Pancreas (tissue), 10 donors: ENCODE data around the gene MBD4. TPM values are rescaled to one million over a fixed set of nuclear protein-coding genes. Genes with fewer than 3 reads are reported as not detected.

Experiments
- ATAC-seq, 4 donors: fragments of 200-7000 bp; cut with Tn5 transposase; one replicate each; pipeline versions ENCODE4 v1.8.0 to v1.9.1; 2020; ENCODE audit warnings: mild to moderate bottlenecking in 4 of 4, moderate library complexity in 4 of 4
- DNase-seq, 6 donors: peaks; one replicate each; pipeline ENCODE4 v3.0.0-alpha.2; 2020
- FAIRE-seq: peaks from 2 replicates; lab custom pipeline; 2012; peaks lifted over from hg19 to GRCh38; lab: Jason Lieb, UNC
- H3K27ac ChIP-seq, 4 donors: fragments of 200-600 bp; sonication (generic); 1 replicate in 3 of 4; 2 replicates in 1 of 4; pipeline versions ENCODE4 v1.5.0 to v1.8.0; 2020
- H3K27me3 ChIP-seq, 4 donors: fragments of 200-600 bp; one replicate each; pipeline ENCODE4 v1.8.0; 2021
- H3K36me3 ChIP-seq, 3 donors: fragments of 200-600 bp; sonication (generic) in 1 of 3; one replicate each; pipeline versions ENCODE4 v1.5.0 to v1.8.0; 2020 to 2021
- H3K4me1 ChIP-seq, 3 donors: fragments of 200-600 bp; one replicate each; pipeline ENCODE4 v1.8.0; 2021
- H3K4me3 ChIP-seq, 4 donors: fragments of 200-600 bp; sonication (generic) in 2 of 4; one replicate each; pipeline versions ENCODE4 v1.5.0 to v1.8.0; 2020 to 2021
- H3K9me3 ChIP-seq, 4 donors: fragments of 200-600 bp; one replicate each; pipeline ENCODE4 v1.8.0; 2021
- WGBS, 2 donors: extraction: QIAGEN DNeasy Blood & Tissue Kit; methylation state at CpG; one replicate each; pipeline ENCODE4 v1.1.7; 2013; 5-methylcytosine and 5-hydroxymethylcytosine counted together
- intact Hi-C, 3 donors: fragments of 100-400 bp; cut with DNase I; formaldehyde crosslinking; loops; one replicate each; pipeline versions ENCODE4 v1.11.1 to v1.14.2; 2022
- polyA plus RNA-seq, 2 donors: library from polyadenylated mRNA; stranded (reverse); fragments of 200-250 nt; gene quantifications; one replicate each; pipeline ENCODE4 v1.2.3, GENCODE V29; 2013
- total RNA-seq, 6 donors: library from RNA; stranded (reverse); fragmentation: NEBNext Ultra II Directional in 4 of 6; extraction: Animal tissue kit (Norgen Biotek cat#: 25700) in 4 of 6; gene quantifications; one replicate each; pipeline versions ENCODE4 v1.2.1 to v1.2.4, GENCODE V29; 2021 to 2023
- TF ChIP-seq, protein P1 (sequence below), 4 donors: fragments of 200-600 bp; sonication (generic) in 3 of 4; IDR thresholded peaks; one replicate each; pipeline versions ENCODE4 v1.5.0 to v1.8.0; 2021; ENCODE audit warnings: antibody characterized with exemption in 4 of 4
- donor health status: healthy with polysubstance abuse.
- donor health status: DM: no; HTN: no; CAD: no; lungs with moderate emphysema.
- donor health status: DM: no; HTN: no; CAD: no.
- donor health status: control.
- donor health status: control.
- donor health status: Bipolar disorder and iron deficiency.
- donor health status: DM: yes; HTN: yes; CAD: no.
- donor health status: DM: no; HTN: no; CAD: no.
- donor health status: DM: no; HTN: no; CAD: no.
- donor health status: DM: yes; HTN: yes; CAD: no.

The MBD4 gene
- total and polyA plus RNA-seq, 8 donors = 8.4 to 19.7 (median 15.0) TPM

DNA sequence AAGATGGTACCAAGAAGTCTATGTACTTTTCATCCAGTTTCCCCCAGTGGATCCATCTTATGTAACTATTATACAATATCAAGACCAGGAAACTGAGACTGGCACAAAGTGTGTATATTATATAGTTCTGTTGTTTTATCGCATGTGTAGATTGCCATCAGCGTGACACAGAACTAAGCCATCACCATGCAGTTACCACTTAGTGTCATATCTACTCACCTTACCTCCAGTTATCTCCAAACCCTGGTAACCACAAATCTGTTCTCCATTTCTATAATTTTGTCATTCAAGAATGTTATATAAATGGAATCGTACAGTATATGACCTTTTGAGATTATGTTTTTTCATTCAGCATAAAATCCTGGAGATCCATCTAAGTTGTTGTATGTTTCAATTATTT, 23.3 kb upstream of the MBD4 start:
- DNase-seq (no peak), FAIRE-seq (no peak), ATAC-seq (no peak)
- H3K4me3 ChIP-seq = no peak overlapping the region
- WGBS, 2 donors = 93% methylated on average over 3 of the region's 3 CpGs
- H3K36me3 ChIP-seq = peaks cover 0 to 4% (median 0%) of the 10 kb centered on the region in 3 donors
- H3K4me1 ChIP-seq = no peaks in the 10 kb centered on the region
- H3K27me3 ChIP-seq = no peaks in the 10 kb centered on the region
- H3K9me3 ChIP-seq = no peaks in the 10 kb centered on the region
- intact Hi-C loops = no loop called here
- TF ChIP-seq, protein P1, sequence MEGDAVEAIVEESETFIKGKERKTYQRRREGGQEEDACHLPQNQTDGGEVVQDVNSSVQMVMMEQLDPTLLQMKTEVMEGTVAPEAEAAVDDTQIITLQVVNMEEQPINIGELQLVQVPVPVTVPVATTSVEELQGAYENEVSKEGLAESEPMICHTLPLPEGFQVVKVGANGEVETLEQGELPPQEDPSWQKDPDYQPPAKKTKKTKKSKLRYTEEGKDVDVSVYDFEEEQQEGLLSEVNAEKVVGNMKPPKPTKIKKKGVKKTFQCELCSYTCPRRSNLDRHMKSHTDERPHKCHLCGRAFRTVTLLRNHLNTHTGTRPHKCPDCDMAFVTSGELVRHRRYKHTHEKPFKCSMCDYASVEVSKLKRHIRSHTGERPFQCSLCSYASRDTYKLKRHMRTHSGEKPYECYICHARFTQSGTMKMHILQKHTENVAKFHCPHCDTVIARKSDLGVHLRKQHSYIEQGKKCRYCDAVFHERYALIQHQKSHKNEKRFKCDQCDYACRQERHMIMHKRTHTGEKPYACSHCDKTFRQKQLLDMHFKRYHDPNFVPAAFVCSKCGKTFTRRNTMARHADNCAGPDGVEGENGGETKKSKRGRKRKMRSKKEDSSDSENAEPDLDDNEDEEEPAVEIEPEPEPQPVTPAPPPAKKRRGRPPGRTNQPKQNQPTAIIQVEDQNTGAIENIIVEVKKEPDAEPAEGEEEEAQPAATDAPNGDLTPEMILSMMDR (IDR thresholded peaks at IDR 0.05) = no peak
- no peak overlapping the region for H3K27ac ChIP-seq

DNA sequence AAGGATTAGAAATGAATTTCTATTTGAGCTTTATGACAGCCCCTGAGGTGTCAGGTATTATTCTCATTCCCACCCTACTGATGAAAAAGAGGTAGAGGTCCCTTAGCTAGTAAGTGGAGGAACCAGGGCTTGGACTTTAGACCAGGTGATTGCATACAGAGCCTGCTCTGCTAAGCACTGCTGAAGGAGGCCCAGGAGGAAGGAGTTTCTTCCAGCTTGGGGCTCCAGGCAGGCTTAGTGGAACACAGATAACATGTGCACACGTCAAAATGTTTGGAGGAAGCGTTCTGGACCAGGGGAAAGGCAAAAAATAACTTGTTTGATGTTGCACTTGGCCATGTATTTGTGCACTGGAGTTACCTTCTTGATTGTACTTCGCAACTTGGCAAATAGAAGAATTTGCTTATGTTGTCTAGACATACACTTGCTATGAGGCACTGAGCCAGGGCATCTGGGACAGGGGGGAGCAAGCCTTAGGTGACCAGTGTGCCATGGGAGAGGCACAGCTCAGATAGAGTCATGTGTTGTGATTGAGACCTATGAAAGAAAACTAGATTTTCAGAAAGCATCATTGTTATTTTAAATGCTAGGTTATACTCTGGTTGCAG, 22.7 kb upstream of the MBD4 start:
- intact Hi-C loops = no loop called here
- H3K27ac ChIP-seq = no peak overlapping the region
- FAIRE-seq = no peak
- ATAC-seq = peak in 1 of 4 donors; percentile 44
- WGBS, 2 donors = 54 to 59% methylated on average over 3 of the region's 3 CpGs
- no peaks in the 10 kb centered on the region for H3K4me1 ChIP-seq
- H3K9me3 ChIP-seq = no peaks in the 10 kb centered on the region
- TF ChIP-seq, protein P1 (IDR thresholded peaks at IDR 0.05) = no peak
- H3K36me3 ChIP-seq = peaks cover 0 to 4% (median 0%) of the 10 kb centered on the region in 3 donors
- H3K4me3 ChIP-seq = no peak overlapping the region
- H3K27me3 ChIP-seq = no peaks in the 10 kb centered on the region
- no peak for DNase-seq

DNA sequence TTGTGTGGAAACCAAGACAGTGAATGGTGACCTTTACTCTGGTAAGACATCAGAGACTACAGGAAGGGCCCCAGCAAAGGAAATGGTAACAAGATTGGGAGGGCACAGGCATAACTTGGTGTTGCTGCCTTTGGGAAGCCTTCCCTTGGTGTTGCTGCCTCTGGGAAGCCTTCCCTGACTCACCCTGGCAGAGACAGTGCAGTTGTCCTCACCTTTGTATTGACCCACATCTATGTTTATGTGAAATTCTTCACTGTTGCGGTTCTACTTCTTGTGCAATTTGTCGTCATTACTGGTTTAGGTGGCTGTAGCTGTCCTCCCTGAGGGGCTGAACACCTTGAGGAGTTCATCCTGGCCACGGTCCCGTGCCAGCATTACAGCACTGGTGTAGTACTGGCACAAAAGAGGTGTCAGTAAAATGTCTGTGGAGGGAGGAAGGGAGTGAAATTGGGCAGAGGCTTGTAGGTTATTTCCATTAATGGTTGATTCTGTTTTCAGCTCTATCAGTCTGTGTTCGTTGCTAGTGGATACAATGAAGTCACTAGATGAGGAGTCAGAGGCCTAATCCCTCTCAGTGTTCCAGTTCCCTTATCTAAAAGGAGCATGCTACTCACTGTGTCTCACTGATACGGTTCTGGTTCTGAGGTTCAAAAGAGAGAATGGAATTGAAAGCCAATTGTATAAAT, 21.9 kb upstream of the MBD4 start:
- no peak for DNase-seq
- TF ChIP-seq, protein P1 (IDR thresholded peaks at IDR 0.05) = no peak
- Histone ChIP-seq H3K36me3 (peaks cover 0 to 4% (median 0%) of the 10 kb centered on the region in 3 donors), H3K27ac (no peak overlapping the region), H3K27me3 (no peaks in the 10 kb centered on the region), H3K4me3 (no peak overlapping the region), H3K4me1 (no peaks in the 10 kb centered on the region), H3K9me3 (no peaks in the 10 kb centered on the region)
- intact Hi-C loops = no loop called here
- WGBS, 2 donors = 91 to 92% methylated on average over 6 of the region's 6 CpGs
- peak in 2 of 4 donors; percentile 44 to 55 for ATAC-seq
- no peak for FAIRE-seq

DNA sequence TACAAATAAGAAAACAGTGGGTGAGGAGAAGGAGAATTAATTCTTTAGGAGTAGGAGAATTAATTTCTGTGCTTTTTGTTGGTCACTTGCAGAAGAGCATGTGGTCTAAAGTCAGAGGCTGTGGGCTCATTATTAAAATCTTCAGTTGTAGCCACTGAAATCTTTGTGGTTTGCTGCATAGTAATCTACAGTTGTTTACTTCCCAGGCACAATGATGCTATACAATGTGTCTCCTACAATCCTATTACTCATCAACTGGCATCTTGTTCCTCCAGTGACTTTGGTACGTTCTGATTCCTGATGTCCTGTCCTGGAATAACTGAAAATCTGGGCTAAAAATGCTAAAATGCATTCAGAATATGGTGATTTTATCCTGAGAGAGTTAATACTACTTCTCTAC, 21.3 kb upstream of the MBD4 start:
- WGBS, 2 donors = 92 to 97% methylated on average over 1 of the region's 1 CpG
- Histone ChIP-seq H3K36me3 (peaks cover 0 to 4% (median 0%) of the 10 kb centered on the region in 3 donors), H3K27ac (no peak overlapping the region), H3K4me1 (no peaks in the 10 kb centered on the region), H3K27me3 (no peaks in the 10 kb centered on the region), H3K4me3 (no peak overlapping the region), H3K9me3 (no peaks in the 10 kb centered on the region)
- TF ChIP-seq, protein P1 (IDR thresholded peaks at IDR 0.05) = no peak
- no peak for DNase-seq
- no peak for FAIRE-seq
- ATAC-seq = no peak
- intact Hi-C loops = no loop called here

DNA sequence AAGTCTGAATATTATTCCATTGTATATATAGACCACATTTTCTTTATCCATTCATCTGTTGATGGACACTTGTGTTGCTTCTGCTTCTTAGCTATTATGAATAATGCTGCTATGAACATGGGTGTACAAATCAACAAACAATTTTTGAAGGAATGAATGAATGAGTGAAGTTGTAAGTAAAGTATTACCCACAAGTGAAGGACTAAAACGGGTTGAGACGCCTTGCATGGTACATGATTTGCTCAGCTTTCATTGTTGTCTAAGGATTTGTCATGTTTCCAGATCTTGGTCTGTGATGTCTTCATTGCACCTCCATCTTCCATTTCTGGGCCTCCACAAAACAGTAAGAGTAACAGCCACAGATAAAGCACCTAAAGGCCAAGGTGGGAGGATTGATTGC, 20.8 kb upstream of the MBD4 start:
- Histone ChIP-seq H3K9me3 (no peaks in the 10 kb centered on the region), H3K4me3 (no peak overlapping the region), H3K4me1 (no peaks in the 10 kb centered on the region), H3K27me3 (no peaks in the 10 kb centered on the region), H3K36me3 (peaks cover 0 to 4% (median 0%) of the 10 kb centered on the region in 3 donors), H3K27ac (no peak overlapping the region)
- no peak for FAIRE-seq
- intact Hi-C loops = no loop called here
- TF ChIP-seq, protein P1 (IDR thresholded peaks at IDR 0.05) = no peak
- 94% methylated on average over 2 of the region's 2 CpGs for WGBS, 2 donors
- no peak for ATAC-seq
- DNase-seq = no peak
